Suppressor macrophage treated with lipopolysaccharide for 4 hours (primary cell): ENCODE data around the gene RHBDD1.

ENCODE experiments used
- DNase-seq: peaks from one replicate; pipeline ENCODE4 v3.0.0-alpha.2; 2020

RHBDD1 gene

GRCh38 chr2:226888971-226889370 is 53.1 kb downstream of the RHBDD1 start:
- no peak for DNase-seq

GRCh38 chr2:226890286-226890685 is 54.4 kb downstream of the RHBDD1 start:
- DNase-seq: no peak

- no peak for DNase-seq
These were observed 56.1 kb downstream of the RHBDD1 start for GRCh38 chr2:226891780-226892590.

GRCh38 chr2:226892729-226893128 is 56.9 kb downstream of the RHBDD1 start:
- no peak for DNase-seq

GRCh38 chr2:226893216-226893615 is 57.4 kb downstream of the RHBDD1 start:
- DNase-seq: no peak

- no peak for DNase-seq
These were observed 58.9 kb downstream of the RHBDD1 start for GRCh38 chr2:226894752-226895151.

- no peak for DNase-seq
These were observed 59.7 kb downstream of the RHBDD1 start for GRCh38 chr2:226895579-226895978.

GRCh38 chr2:226898121-226898520 is 62.3 kb downstream of the RHBDD1 start:
- no peak for DNase-seq

- no peak for DNase-seq
These were observed 63.0 kb downstream of the RHBDD1 start for GRCh38 chr2:226898897-226899296.

GRCh38 chr2:226902041-226902966 is 66.5 kb downstream of the RHBDD1 start:
- no peak for DNase-seq

- DNase-seq: peak; percentile 29
These were observed 67.3 kb downstream of the RHBDD1 start for GRCh38 chr2:226903179-226903578.

GRCh38 chr2:226904592-226904991 is 68.7 kb downstream of the RHBDD1 start:
- no peak for DNase-seq

- no peak for DNase-seq
These were observed 69.9 kb downstream of the RHBDD1 start for GRCh38 chr2:226905718-226906117.

GRCh38 chr2:226906163-226906693 is 70.4 kb downstream of the RHBDD1 start:
- no peak for DNase-seq

GRCh38 chr2:226909126-226909525 is 73.3 kb downstream of the RHBDD1 start:
- DNase-seq: no peak

GRCh38 chr2:226909836-226910235 is 74.0 kb downstream of the RHBDD1 start:
- no peak for DNase-seq

- DNase-seq: no peak
These were observed 74.5 kb downstream of the RHBDD1 start for GRCh38 chr2:226910384-226910783.

- DNase-seq: no peak
These were observed 76.1 kb downstream of the RHBDD1 start for GRCh38 chr2:226911932-226912331.

GRCh38 chr2:226913641-226914040 is 77.8 kb downstream of the RHBDD1 start:
- no peak for DNase-seq

- DNase-seq: no peak
These were observed 80.0 kb downstream of the RHBDD1 start for GRCh38 chr2:226915846-226916360.

- no peak for DNase-seq
These were observed 80.8 kb downstream of the RHBDD1 start for GRCh38 chr2:226916669-226917068.

- DNase-seq: no peak
These were observed 96.6 kb downstream of the RHBDD1 start for GRCh38 chr2:226932443-226932842.

- no peak for DNase-seq
These were observed 98.8 kb downstream of the RHBDD1 start for GRCh38 chr2:226934546-226935201.
